HG02678 (cell line): Measurements from ENCODE around the gene SOWAHB.

Experiments used
- ATAC-seq: cut with Tn5 transposase; IDR thresholded peaks from one replicate; pipeline ENCODE4 v1.9.1; 2021; ENCODE audit warnings: mild to moderate bottlenecking, moderate library complexity; ENCODE audit not compliant: unreplicated experiment

SOWAHB gene

GRCh38 chr4:76854858-76855257 lies 43.1 kb downstream of the SOWAHB start:
- ATAC-seq, result no peak

- no peak for ATAC-seq
These were observed 46.6 kb downstream of the SOWAHB start for GRCh38 chr4:76851375-76851774.

GRCh38 chr4:76850010-76850441 lies 47.9 kb downstream of the SOWAHB start:
- ATAC-seq, result no peak
